ENCODE measurements around the gene PRPSAP1.

- TF ChIP-seq POLR2AphosphoS5 (IDR thresholded peaks at IDR 0.05) (no peak), EP300 (IDR thresholded peaks at IDR 0.05) (no peak)
These were observed 44.3 kb downstream of the PRPSAP1 start for GRCh38 chr17:76309461-76309860.

Measured in upper lobe of left lung (tissue), 4 donors.